Measurements from ENCODE around the gene MAPK6. TPM values are rescaled to one million over a fixed set of nuclear protein-coding genes. Genes with fewer than 3 reads are reported as not detected.

Gene MAPK6
- total and polyA plus RNA-seq, 2 donors, result 16.2 to 50.8 TPM

DNA sequence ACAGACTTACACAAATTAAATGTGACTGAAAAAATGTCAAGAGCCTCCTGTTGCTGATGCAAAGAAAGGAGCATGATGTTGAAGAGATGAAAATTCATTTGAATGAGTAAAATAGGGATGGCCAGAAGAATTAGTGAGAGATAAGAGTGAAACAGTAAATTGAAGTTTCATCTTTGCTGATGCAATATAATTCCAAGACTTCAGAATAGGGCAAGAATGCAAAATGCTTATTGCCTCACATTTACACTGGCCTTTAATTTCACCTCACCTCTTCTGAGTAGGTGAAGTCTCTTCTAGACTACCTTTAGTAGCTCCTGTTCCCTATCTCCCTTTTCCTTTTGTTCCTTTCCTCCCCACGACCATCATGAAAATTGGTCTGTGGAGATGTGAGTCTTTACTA lies 15.3 kb upstream of the MAPK6 start:
- no peak for DNase-seq (ENCODE audit: extremely low spot score)
- H3K27ac ChIP-seq (ENCODE audit: low read depth), result no peak overlapping the region
- 82% methylated on average over 1 of the region's 1 CpG for WGBS
- no peak overlapping the region for H3K4me3 ChIP-seq (ENCODE audit: low read depth, low read length)
- H3K36me3 ChIP-seq (ENCODE audit: insufficient read depth), result no peaks in the 10 kb centered on the region
- no peaks in the 10 kb centered on the region for H3K4me1 ChIP-seq (ENCODE audit: insufficient read depth)

DNA sequence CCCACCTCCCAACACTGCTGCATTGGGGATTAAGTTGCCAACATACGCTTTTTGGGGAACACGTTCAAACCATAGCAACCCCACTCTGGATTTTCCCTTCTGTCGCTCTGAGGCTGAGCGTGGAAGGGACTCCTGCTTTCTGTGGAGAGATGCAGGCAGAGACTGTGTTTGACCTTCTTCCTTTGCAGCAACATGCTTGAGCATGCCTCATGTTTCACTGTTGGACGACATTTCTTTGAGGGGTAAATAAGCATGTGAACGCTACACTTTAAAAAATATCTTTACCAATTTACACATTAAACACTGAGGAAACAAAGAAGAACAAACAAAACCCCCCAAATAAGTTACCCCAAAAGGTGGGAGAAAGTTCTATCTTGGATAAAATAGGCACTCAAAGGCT lies 14.2 kb upstream of the MAPK6 start:
- Histone ChIP-seq H3K4me1 (ENCODE audit: insufficient read depth) (no peaks in the 10 kb centered on the region), H3K36me3 (ENCODE audit: insufficient read depth) (no peaks in the 10 kb centered on the region), H3K4me3 (ENCODE audit: low read depth, low read length) (no peak overlapping the region), H3K27ac (ENCODE audit: low read depth) (no peak overlapping the region)
- DNase-seq (ENCODE audit: extremely low spot score), result no peak
- WGBS, result 87% methylated on average over 6 of the region's 6 CpGs

DNA sequence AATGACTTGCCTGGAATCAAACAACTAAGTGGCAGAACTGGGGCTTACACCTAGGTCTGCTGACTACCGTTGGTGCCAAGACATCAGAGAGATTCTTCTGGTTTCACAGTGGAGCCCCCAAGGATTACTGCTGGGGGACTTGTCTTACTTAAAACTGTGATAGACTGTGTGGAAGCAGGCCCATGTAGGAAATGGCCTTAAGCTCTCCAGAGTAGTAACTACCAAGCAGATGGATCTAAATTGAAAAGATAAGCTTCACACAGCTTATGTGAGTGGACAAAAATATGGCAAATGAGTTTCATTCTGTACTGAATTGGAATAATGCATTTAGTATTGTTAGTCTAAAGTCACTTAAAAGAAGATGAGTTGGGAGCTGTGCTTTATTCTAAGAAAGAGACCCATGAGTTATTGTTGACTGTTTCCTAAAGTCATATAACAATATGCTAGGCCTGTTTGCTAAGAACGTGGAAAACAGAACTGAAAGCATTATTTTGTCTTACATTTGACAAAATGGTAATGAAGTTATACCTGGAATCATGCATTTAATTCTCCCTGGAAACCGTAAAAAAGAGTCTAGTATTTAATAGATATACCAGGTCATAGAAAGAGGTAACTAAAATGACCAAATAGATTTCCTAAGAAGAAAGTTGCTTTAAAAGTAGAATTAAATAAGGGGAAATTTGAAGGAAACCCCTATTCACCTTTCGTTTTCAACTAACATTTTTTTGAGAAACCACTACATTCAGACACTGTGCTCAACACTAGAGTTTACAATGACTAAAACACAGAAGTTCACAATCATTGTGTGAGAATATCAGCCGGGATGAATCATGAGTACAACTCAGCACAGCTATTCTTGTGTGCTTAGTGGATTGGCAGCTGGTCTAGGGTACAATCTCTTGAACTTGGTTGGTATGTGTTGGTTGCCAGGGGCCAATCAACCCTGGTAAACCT lies 13.0 kb upstream of the MAPK6 start:
- no peaks in the 10 kb centered on the region for H3K36me3 ChIP-seq (ENCODE audit: insufficient read depth)
- WGBS, result 82% methylated on average over 5 of the region's 5 CpGs
- H3K4me3 ChIP-seq (ENCODE audit: low read depth, low read length), result no peak overlapping the region
- no peaks in the 10 kb centered on the region for H3K4me1 ChIP-seq (ENCODE audit: insufficient read depth)
- no peak for DNase-seq (ENCODE audit: extremely low spot score)
- no peak overlapping the region for H3K27ac ChIP-seq (ENCODE audit: low read depth)

DNA sequence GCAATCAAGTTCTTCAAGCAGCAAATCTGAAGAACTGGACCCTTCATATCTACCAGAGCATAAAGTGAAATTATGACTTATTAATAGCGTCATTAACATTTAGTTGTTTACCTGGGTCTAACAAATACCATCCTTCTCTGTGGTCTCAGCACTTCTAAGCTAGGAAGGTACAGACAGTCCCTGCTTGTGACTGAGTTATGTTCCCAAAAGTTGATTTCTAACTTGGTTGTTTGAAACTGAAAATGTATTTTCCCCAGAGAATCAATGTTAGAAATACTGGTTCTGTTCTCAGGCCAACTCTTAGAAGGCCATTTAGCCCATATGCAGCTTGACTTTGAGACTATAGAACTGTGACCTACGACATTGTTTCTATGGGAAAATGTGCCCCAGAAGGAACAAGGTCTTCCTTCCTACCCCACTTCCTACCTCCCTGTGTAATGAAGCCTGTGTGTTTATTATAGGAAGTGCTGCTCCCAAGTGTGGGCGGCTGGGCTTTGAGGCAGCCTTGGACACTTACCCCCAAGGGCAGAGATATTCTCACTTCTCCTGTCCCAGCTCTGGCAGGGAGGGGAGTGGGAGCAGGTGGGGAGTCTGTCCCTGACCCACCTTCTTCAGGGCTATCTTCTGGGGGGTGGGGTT lies 12.2 kb upstream of the MAPK6 start:
- H3K4me1 ChIP-seq (ENCODE audit: insufficient read depth), result no peaks in the 10 kb centered on the region
- DNase-seq (ENCODE audit: extremely low spot score), result no peak
- H3K36me3 ChIP-seq (ENCODE audit: insufficient read depth), result no peaks in the 10 kb centered on the region
- H3K4me3 ChIP-seq (ENCODE audit: low read depth, low read length), result no peak overlapping the region
- no peak overlapping the region for H3K27ac ChIP-seq (ENCODE audit: low read depth)
- 85% methylated on average over 3 of the region's 3 CpGs for WGBS

DNA sequence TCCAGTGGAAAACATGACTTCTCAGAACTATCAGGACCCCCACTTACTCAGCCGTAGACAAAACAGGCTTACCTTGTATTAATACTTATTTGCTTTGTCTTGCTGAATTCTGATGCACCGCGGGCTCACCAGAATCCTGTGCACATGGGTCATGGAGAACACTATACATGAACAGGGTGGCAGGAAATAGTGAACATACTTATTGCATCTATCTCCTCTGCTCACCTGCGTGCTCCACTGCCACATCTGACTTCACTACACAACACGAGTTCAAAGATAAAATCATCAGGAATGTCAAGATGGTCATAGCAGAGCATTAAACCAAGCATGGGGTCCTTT lies 10.7 kb upstream of the MAPK6 start:
- 89% methylated on average over 5 of the region's 5 CpGs for WGBS
- Histone ChIP-seq H3K36me3 (ENCODE audit: insufficient read depth) (no peaks in the 10 kb centered on the region), H3K4me3 (ENCODE audit: low read depth, low read length) (no peak overlapping the region), H3K4me1 (ENCODE audit: insufficient read depth) (no peaks in the 10 kb centered on the region), H3K27ac (ENCODE audit: low read depth) (no peak overlapping the region)
- DNase-seq (ENCODE audit: extremely low spot score), result no peak

DNA sequence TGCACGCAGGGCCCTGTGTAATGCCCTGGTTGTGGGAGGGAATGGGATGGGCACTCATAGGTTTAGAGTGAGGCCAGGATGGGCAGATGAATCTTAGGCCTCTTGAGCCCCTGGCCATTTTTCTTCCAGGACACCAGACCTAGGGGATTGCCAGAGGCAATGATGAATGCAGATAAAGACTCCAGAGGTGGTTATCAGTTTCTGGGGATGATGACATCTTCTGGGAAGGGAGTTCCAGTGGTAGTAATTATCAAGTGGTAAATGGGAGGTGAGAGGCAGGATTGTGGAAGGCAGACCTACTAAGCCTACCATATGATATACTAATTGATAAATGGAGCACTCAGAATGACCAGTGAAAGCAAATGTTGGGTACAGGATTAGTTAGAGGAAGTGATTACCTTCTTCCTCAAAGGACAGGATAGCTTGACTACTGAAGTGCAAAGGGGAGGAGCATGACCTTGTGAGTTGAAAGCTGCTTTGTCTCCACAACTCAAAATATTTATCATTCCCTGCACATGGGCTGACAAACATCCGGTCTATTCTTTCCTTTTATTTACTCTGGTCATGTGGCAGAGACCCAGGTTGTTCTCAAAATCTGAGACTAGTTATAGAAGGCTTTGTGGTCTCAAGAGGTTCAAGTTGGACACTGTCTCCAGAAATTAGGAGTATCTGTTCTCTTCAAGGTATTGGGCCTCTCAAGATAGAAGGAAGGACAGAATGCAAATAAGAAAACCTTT lies 10.2 kb upstream of the MAPK6 start:
- WGBS, result 61% methylated on average over 2 of the region's 2 CpGs
- H3K27ac ChIP-seq (ENCODE audit: low read depth), result no peak overlapping the region

DNA sequence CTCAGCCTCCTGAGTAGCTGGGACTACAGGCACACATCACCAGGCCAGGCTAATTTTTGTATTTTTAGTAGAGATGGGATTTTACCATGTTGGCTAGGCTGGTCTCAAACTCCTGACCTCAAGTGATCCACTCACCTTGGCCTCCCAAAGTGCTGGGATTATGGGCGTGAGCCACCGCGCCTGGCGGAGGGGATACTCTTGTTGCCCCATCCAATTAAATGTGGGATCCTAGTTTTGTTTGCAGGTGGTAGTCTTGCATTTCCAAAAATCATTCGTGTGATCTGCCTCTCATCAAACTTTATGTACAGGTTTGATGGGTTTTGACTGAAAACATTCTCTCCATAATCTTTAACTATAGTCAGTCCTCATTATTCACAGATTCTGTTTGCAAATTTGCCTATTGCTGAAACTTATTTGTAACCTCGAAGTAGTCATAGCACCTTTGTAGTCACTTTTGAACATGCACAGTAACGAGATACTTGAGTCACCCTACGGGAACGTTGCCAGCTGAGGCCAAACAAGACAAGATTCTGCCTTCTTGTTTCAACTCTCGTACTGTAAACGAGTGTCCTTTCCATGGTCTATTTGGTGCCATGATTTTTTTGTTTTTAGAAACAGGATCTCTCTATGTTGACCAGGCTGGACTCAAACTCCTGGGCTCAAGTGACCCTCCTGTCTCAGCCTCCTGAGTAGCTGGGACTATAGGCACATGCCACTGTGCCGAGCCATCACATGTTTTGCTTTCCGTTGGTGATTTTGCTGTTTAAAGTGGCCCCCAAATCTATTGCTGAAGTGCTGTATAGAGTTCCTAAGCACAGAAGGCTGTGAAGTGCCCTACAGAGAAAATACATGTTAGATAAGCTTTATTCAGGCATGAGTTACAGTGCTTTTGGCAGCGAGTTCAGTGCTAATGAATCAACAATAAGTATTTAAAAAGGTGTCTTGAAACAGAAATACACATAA lies 8.1 kb upstream of the MAPK6 start:
- 78% methylated on average over 14 of the region's 14 CpGs for WGBS

More for the DNA sequence above, 10.2 kb upstream of the MAPK6 start:
- Histone ChIP-seq H3K36me3 (ENCODE audit: insufficient read depth) (no peaks in the 10 kb centered on the region), H3K4me3 (ENCODE audit: low read depth, low read length) (no peak overlapping the region), H3K4me1 (ENCODE audit: insufficient read depth) (no peaks in the 10 kb centered on the region)
- DNase-seq (ENCODE audit: extremely low spot score), result no peak

DNA sequence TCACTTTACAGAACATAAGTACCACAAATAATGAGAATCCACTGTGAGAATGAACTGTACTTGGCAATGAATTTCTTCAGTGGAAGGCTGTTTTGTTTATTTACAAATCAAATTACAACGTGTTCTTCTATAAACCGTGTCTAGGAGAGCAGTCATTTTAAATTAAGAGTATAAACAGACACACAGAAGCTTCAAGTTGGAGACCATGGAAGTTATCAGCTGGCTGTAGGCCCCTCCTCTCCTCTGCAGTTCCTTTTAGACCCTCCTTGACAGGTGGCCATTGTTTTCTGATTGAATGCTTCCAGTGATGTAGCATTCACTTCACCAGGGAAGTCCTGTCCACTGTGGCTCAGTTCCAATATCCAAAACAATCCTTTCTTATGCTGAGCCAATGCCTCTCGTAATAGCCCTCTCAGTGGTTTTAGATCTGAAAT lies 7.3 kb upstream of the MAPK6 start:
- no peak overlapping the region for H3K4me3 ChIP-seq (ENCODE audit: low read depth, low read length)
- H3K36me3 ChIP-seq (ENCODE audit: insufficient read depth), result no peaks in the 10 kb centered on the region
- H3K4me1 ChIP-seq (ENCODE audit: insufficient read depth), result no peaks in the 10 kb centered on the region
- DNase-seq (ENCODE audit: extremely low spot score), result no peak
- 32% methylated on average over 3 of the region's 3 CpGs for WGBS
- no peak overlapping the region for H3K27ac ChIP-seq (ENCODE audit: low read depth)

More for the DNA sequence above, 8.1 kb upstream of the MAPK6 start:
- H3K4me1 ChIP-seq (ENCODE audit: insufficient read depth), result no peaks in the 10 kb centered on the region
- no peak overlapping the region for H3K27ac ChIP-seq (ENCODE audit: low read depth)
- no peak overlapping the region for H3K4me3 ChIP-seq (ENCODE audit: low read depth, low read length)
- H3K36me3 ChIP-seq (ENCODE audit: insufficient read depth), result no peaks in the 10 kb centered on the region
- DNase-seq (ENCODE audit: extremely low spot score), result no peak

DNA sequence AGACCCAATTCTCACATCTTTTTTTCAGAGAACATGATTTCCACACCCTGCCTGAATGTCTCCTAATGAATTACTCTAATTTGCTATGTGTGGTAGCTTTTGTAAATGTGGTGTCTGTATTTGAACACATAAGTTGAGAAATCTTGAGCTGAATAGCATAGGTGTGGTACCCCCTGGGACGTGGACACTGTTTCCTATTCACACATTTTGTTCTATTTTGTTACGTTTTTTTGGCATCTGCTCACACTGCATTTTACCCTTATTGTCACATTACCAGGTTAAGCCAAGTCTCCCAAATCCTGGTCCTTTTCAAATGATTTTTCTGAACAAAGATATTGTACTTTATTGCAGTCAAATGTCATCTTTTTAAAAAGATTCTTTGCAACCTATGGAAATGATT lies 6.8 kb upstream of the MAPK6 start:
- Histone ChIP-seq H3K4me1 (ENCODE audit: insufficient read depth) (no peaks in the 10 kb centered on the region), H3K27ac (ENCODE audit: low read depth) (no peak overlapping the region), H3K4me3 (ENCODE audit: low read depth, low read length) (no peak overlapping the region), H3K36me3 (ENCODE audit: insufficient read depth) (no peaks in the 10 kb centered on the region)
- 72% methylated on average over 2 of the region's 2 CpGs for WGBS
- no peak for DNase-seq (ENCODE audit: extremely low spot score)

DNA sequence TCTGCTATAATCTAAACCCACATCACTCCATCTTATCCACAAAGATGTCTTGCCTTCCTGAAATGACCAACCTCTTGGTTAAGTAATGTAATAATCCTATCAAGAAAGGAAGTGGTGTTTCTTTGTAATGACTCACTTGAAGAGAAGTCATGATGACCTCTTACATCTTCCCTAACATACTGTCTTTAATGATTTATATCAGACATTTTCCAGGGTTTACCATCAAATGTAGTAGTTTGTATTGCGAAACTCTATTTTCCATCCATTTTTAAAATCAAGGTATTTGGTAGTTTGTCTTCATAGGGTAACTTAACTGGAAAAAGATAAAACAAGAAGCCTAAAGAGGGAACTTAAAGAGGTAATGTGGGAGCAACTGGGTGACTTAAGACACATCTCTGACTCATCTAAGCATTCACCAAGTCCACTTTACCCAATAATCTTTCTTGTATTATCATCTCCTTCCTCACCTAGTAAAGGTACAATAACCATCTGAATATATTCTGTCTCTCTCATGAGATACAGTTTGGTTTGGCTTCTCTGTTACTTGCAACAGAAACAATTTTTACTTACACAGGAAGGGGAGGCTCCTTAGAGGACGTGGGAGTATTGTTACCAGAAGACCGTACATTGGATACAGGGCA lies 5.7 kb upstream of the MAPK6 start:
- Histone ChIP-seq H3K36me3 (ENCODE audit: insufficient read depth) (no peaks in the 10 kb centered on the region), H3K4me3 (ENCODE audit: low read depth, low read length) (no peak overlapping the region), H3K27ac (ENCODE audit: low read depth) (no peak overlapping the region), H3K4me1 (ENCODE audit: insufficient read depth) (no peaks in the 10 kb centered on the region)
- 89% methylated on average over 3 of the region's 3 CpGs for WGBS
- no peak for DNase-seq (ENCODE audit: extremely low spot score)

DNA sequence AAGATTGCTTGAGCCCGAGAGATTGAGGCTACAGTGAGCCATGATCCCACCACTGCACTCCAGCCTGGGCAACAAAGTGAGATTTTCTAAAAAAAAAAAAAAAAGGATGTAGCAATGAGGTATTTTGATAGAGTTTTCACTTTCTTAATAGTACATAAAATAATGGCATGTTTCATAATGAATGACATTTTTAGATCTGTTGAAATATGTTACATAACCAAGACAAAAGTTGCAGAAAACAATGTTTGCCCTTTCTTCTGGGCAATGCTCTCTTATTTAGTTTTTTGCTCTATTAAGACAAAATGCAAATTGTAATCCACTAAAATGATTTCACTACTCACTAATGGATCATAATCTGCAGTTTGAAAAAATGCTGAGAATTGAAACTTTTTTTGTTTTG lies 4.4 kb upstream of the MAPK6 start:
- 95% methylated on average over 1 of the region's 1 CpG for WGBS
- DNase-seq (ENCODE audit: extremely low spot score), result no peak
- H3K4me1 ChIP-seq (ENCODE audit: insufficient read depth), result no peaks in the 10 kb centered on the region
- no peaks in the 10 kb centered on the region for H3K36me3 ChIP-seq (ENCODE audit: insufficient read depth)
- no peak overlapping the region for H3K4me3 ChIP-seq (ENCODE audit: low read depth, low read length)
- no peak overlapping the region for H3K27ac ChIP-seq (ENCODE audit: low read depth)

DNA sequence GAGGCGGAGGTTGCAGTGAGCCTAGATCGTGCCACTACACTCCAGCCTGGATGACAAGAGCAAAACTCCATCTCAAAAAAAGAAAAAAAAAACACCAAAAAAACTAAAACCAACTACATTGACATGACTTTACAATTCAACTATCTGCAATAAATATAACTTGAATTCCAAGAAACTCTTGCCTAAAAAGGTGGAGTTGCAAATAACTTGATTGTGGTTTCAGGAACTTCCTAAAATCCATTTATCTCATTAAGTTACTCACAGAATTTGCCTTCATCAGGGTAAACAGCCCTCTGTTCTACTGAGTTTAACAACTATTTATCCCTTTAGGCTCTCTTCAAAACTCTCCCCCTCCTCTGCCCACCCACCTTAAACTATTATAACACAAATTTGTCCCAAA lies 2.7 kb upstream of the MAPK6 start:
- no peaks in the 10 kb centered on the region for H3K4me1 ChIP-seq (ENCODE audit: insufficient read depth)
- H3K27ac ChIP-seq (ENCODE audit: low read depth), result no peak overlapping the region
- 97% methylated on average over 2 of the region's 2 CpGs for WGBS
- DNase-seq (ENCODE audit: extremely low spot score), result no peak
- no peak overlapping the region for H3K4me3 ChIP-seq (ENCODE audit: low read depth, low read length)
- no peaks in the 10 kb centered on the region for H3K36me3 ChIP-seq (ENCODE audit: insufficient read depth)
